Neural progenitor cell (in vitro differentiated cells): ENCODE results near the gene COA3. TPM values are rescaled to one million over a fixed set of nuclear protein-coding genes. Genes with fewer than 3 reads are reported as not detected.

Source experiments
- DNase-seq: peaks from one replicate; pipeline ENCODE4 v3.0.0-alpha.2; 2016; ENCODE audit warnings: low spot score
- H2AFZ ChIP-seq: fragments of 200-600 bp; sonication (generic); replicated peaks from 2 replicates; pipeline ENCODE4 v1.6.1; 2016; ENCODE audit warnings: antibody characterized with exemption
- H3F3A ChIP-seq: fragments of 200-600 bp; sonication (generic); 2 replicates; pipeline ENCODE4 v1.6.1; 2016; ENCODE audit warnings: antibody characterized with exemption, low read depth
- H3K27ac ChIP-seq: fragments of 200-600 bp; sonication (generic); 2 replicates; pipeline ENCODE4 v1.5.1; 2016; ENCODE audit warnings: mild to moderate bottlenecking
- H3K27me3 ChIP-seq: fragments of 200-600 bp; sonication (generic); 2 replicates; pipeline ENCODE4 v1.6.1; 2016; ENCODE audit warnings: mild to moderate bottlenecking, moderate library complexity
- H3K36me3 ChIP-seq: fragments of 200-600 bp; sonication (generic); 2 replicates; pipeline ENCODE4 v1.5.1; 2016
- H3K4me1 ChIP-seq: fragments of 200-600 bp; sonication (generic); 2 replicates; pipeline ENCODE4 v1.6.1; 2016; ENCODE audit warnings: mixed run types
- H3K4me2 ChIP-seq: fragments of 200-600 bp; sonication (generic); 2 replicates; pipeline ENCODE4 v1.6.1; 2016
- H3K4me3 ChIP-seq: fragments of 200-600 bp; sonication (generic); 2 replicates; pipeline ENCODE4 v1.5.1; 2016
- H3K79me2 ChIP-seq: fragments of 200-600 bp; sonication (generic); 2 replicates; pipeline ENCODE4 v1.6.1; 2016; ENCODE audit warnings: low read depth
- H3K9ac ChIP-seq: fragments of 200-600 bp; sonication (generic); 2 replicates; pipeline ENCODE4 v1.6.1; 2016
- H3K9me3 ChIP-seq: fragments of 200-600 bp; sonication (generic); 2 replicates; pipeline ENCODE4 v1.5.1; 2016; ENCODE audit warnings: low read depth
- H4K20me1 ChIP-seq: fragments of 200-600 bp; sonication (generic); 2 replicates; pipeline ENCODE4 v1.6.1; 2016; ENCODE audit warnings: low read depth
- H3K27ac Mint-ChIP-seq: 3 replicates; pipeline ENCODE4 v1.8.0; 2021; ENCODE audit warnings: mixed read lengths
- H3K27me3 Mint-ChIP-seq: 2 replicates; pipeline ENCODE4 v1.8.0; 2022; ENCODE audit warnings: low read depth, mild to moderate bottlenecking, inconsistent platforms, moderate library complexity, mixed read lengths; ENCODE audit not compliant: insufficient read depth
- H3K36me3 Mint-ChIP-seq: 3 replicates; pipeline ENCODE4 v1.8.0; 2021; ENCODE audit warnings: mixed read lengths
- H3K4me1 Mint-ChIP-seq: 3 replicates; pipeline ENCODE4 v1.8.0; 2021; ENCODE audit warnings: mixed read lengths
- H3K4me3 Mint-ChIP-seq: 3 replicates; pipeline ENCODE4 v1.8.0; 2021; ENCODE audit warnings: mild to moderate bottlenecking, moderate library complexity, mixed read lengths
- H3K9me3 Mint-ChIP-seq: 3 replicates; pipeline ENCODE4 v1.8.0; 2020; ENCODE audit warnings: mixed read lengths
- CTCF ChIP-seq: fragments of 200-600 bp; sonication (generic); IDR thresholded peaks from 2 replicates; pipeline ENCODE4 v1.5.1; 2017; ENCODE audit warnings: antibody characterized with exemption, mild to moderate bottlenecking
- EZH2 ChIP-seq: fragments of 200-600 bp; sonication (generic); IDR thresholded peaks from 2 replicates; pipeline ENCODE4 v1.6.1; 2017; ENCODE audit warnings: antibody characterized with exemption, mild to moderate bottlenecking, moderate library complexity
- EZH2phosphoT487 ChIP-seq: fragments of 200-600 bp; sonication (generic); IDR thresholded peaks from 2 replicates; pipeline ENCODE4 v1.6.1; 2017; ENCODE audit warnings: antibody characterized with exemption
- total RNA-seq: library from RNA; depleted of rRNA; stranded (reverse); fragments of >200 nt; gene quantifications from 2 replicates; pipeline ENCODE4 v1.2.3, GENCODE V29; 2015; ENCODE audit warnings: low replicate concordance

COA3 gene
- total RNA-seq, 1 donor from 2014 or later = 61.2 TPM

- Histone ChIP-seq H3F3A (peaks cover 19% of the 10 kb centered on the region), H3K27ac (no peak overlapping the region), H2AFZ (no peak overlapping the region), H3K9ac (no peak overlapping the region), H3K79me2 (no peaks in the 10 kb centered on the region), H3K36me3 (no peaks in the 10 kb centered on the region), H3K27me3 (peaks cover 46% of the 10 kb centered on the region), H3K4me2 (no peak overlapping the region), H3K9me3 (no peaks in the 10 kb centered on the region), H3K4me3 (no peak overlapping the region), H4K20me1 (peaks cover 13% of the 10 kb centered on the region), H3K4me1 (no peaks in the 10 kb centered on the region)
- Mint-ChIP-seq H3K27ac (no peak overlapping the region), H3K9me3 (no peaks in the 10 kb centered on the region), H3K4me1 (peaks cover 12% of the 10 kb centered on the region), H3K36me3 (no peaks in the 10 kb centered on the region), H3K4me3 (no peak overlapping the region), H3K27me3 (peaks cover 21% of the 10 kb centered on the region)
- no peak for DNase-seq
- TF ChIP-seq EZH2phosphoT487 = no peak
- no peak for TF ChIP-seq EZH2
- no peak for TF ChIP-seq CTCF
Observed at GRCh38 chr17:42783791-42784138, 14.7 kb downstream of the COA3 start.

GRCh38 chr17:42783062-42783790, 15.3 kb downstream of the COA3 start:
- no peak overlapping the region for H3K27ac Mint-ChIP-seq
- peaks cover 22% of the 10 kb centered on the region for H3K27me3 Mint-ChIP-seq
- Histone ChIP-seq H3K27me3 (peaks cover 46% of the 10 kb centered on the region), H3K36me3 (no peaks in the 10 kb centered on the region), H3K4me2 (no peak overlapping the region), H3F3A (peaks cover 22% of the 10 kb centered on the region), H3K4me3 (no peak overlapping the region), H3K27ac (no peak overlapping the region), H4K20me1 (peaks cover 18% of the 10 kb centered on the region), H3K9ac (no peak overlapping the region), H3K79me2 (no peaks in the 10 kb centered on the region), H3K9me3 (no peaks in the 10 kb centered on the region), H2AFZ (no peak overlapping the region), H3K4me1 (no peaks in the 10 kb centered on the region)
- peaks cover 1% of the 10 kb centered on the region for H3K36me3 Mint-ChIP-seq
- no peak overlapping the region for H3K4me3 Mint-ChIP-seq
- no peaks in the 10 kb centered on the region for H3K9me3 Mint-ChIP-seq
- no peak for DNase-seq
- H3K4me1 Mint-ChIP-seq = peaks cover 12% of the 10 kb centered on the region
- TF ChIP-seq EZH2 = no peak
- TF ChIP-seq EZH2phosphoT487 = no peak
- no peak for TF ChIP-seq CTCF

GRCh38 chr17:42782166-42783061, 16.1 kb downstream of the COA3 start:
- Mint-ChIP-seq H3K27ac (no peak overlapping the region), H3K9me3 (no peaks in the 10 kb centered on the region), H3K27me3 (peaks cover 22% of the 10 kb centered on the region), H3K36me3 (peaks cover 7% of the 10 kb centered on the region), H3K4me1 (peaks cover 12% of the 10 kb centered on the region), H3K4me3 (no peak overlapping the region)
- peaks cover 46% of the 10 kb centered on the region for H3K27me3 ChIP-seq
- no peak overlapping the region for H2AFZ ChIP-seq
- peaks cover 22% of the 10 kb centered on the region for H3F3A ChIP-seq
- H3K9me3 ChIP-seq = no peaks in the 10 kb centered on the region
- no peaks in the 10 kb centered on the region for H3K79me2 ChIP-seq
- no peak overlapping the region for H3K27ac ChIP-seq
- H3K9ac ChIP-seq = no peak overlapping the region
- no peak overlapping the region for H3K4me2 ChIP-seq
- DNase-seq = no peak
- H3K4me1 ChIP-seq = no peaks in the 10 kb centered on the region
- H4K20me1 ChIP-seq = peaks cover 18% of the 10 kb centered on the region
- no peak overlapping the region for H3K4me3 ChIP-seq
- H3K36me3 ChIP-seq = no peaks in the 10 kb centered on the region
- TF ChIP-seq EZH2phosphoT487 = no peak
- TF ChIP-seq CTCF = no peak
- no peak for TF ChIP-seq EZH2
